Astrocyte of the spinal cord (primary cell): ENCODE data around the gene PLEKHA6.

Source experiments
- DNase-seq: peaks from one replicate; pipeline ENCODE4 v3.0.0; 2011; ENCODE audit warnings: low read depth, low spot score
- H3K4me3 ChIP-seq: 2 replicates; pipeline ENCODE4 v1.5.1; 2011; ENCODE audit warnings: low read depth, mild to moderate bottlenecking, low read length, moderate library complexity
- CTCF ChIP-seq: IDR thresholded peaks from 2 replicates; pipeline ENCODE4 v1.5.1; 2012; ENCODE audit warnings: low read depth, mild to moderate bottlenecking, low read length, inconsistent platforms
- in situ Hi-C: cut with HindIII; loops from 2 replicates; pipeline ENCODE4 v1.10.0; 2017; ENCODE audit warnings: low sequenced_read_pairs

The PLEKHA6 gene

GRCh38 chr1:204188959-204189639 lies 170.6 kb downstream of the PLEKHA6 start:
- H3K4me3 ChIP-seq: no peak overlapping the region
- no peak for TF ChIP-seq CTCF
- no peak for DNase-seq
- in situ Hi-C loops: no loop called here

- H3K4me3 ChIP-seq: no peak overlapping the region
- in situ Hi-C loops: no loop called here
- DNase-seq: no peak
- no peak for TF ChIP-seq CTCF
Observed at GRCh38 chr1:204186597-204186996, 173.1 kb downstream of the PLEKHA6 start.

- in situ Hi-C loops: no loop called here
- no peak for TF ChIP-seq CTCF
- no peak for DNase-seq
Observed at GRCh38 chr1:204181116-204181515, 178.6 kb downstream of the PLEKHA6 start.

GRCh38 chr1:204180133-204180532 lies 179.6 kb downstream of the PLEKHA6 start:
- TF ChIP-seq CTCF: no peak
- no peak for DNase-seq

More at GRCh38 chr1:204181116-204181515, 178.6 kb downstream of the PLEKHA6 start:
- no peak overlapping the region for H3K4me3 ChIP-seq

GRCh38 chr1:204178487-204179281 lies 181.0 kb downstream of the PLEKHA6 start:
- in situ Hi-C loops: no loop called here
- no peak overlapping the region for H3K4me3 ChIP-seq
- TF ChIP-seq CTCF: no peak
- no peak for DNase-seq

More at GRCh38 chr1:204180133-204180532, 179.6 kb downstream of the PLEKHA6 start:
- in situ Hi-C loops: no loop called here
- no peak overlapping the region for H3K4me3 ChIP-seq

GRCh38 chr1:204177133-204177532 lies 182.6 kb downstream of the PLEKHA6 start:
- no peak for DNase-seq
- TF ChIP-seq CTCF: no peak
- H3K4me3 ChIP-seq: no peak overlapping the region
- in situ Hi-C loops: no loop called here
